Measurements from ENCODE around the gene CPA5.

DNA sequence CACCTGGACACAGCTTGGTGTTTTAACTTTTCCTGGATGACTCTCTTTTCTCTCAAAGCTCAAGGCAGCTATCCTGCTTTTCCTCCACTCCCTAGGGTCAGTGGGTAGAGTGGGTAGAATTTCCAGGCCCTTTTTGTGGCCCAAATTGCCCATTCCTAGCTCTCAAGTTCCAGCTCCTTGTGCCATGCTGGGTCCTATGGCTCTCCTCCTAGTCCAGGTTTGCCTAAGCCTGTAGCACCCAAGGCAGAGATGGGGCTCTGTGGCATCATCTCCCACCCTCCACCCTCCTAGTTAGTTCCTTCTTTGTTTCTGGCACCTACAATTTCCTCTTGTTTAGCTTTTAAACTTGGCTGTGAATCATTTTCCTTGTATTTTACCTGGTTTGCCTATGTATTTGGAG, 42.0 kb upstream of the CPA5 start:
- TF ChIP-seq, protein P1, sequence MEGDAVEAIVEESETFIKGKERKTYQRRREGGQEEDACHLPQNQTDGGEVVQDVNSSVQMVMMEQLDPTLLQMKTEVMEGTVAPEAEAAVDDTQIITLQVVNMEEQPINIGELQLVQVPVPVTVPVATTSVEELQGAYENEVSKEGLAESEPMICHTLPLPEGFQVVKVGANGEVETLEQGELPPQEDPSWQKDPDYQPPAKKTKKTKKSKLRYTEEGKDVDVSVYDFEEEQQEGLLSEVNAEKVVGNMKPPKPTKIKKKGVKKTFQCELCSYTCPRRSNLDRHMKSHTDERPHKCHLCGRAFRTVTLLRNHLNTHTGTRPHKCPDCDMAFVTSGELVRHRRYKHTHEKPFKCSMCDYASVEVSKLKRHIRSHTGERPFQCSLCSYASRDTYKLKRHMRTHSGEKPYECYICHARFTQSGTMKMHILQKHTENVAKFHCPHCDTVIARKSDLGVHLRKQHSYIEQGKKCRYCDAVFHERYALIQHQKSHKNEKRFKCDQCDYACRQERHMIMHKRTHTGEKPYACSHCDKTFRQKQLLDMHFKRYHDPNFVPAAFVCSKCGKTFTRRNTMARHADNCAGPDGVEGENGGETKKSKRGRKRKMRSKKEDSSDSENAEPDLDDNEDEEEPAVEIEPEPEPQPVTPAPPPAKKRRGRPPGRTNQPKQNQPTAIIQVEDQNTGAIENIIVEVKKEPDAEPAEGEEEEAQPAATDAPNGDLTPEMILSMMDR (IDR thresholded peaks at IDR 0.05): no peak
- no peak for TF ChIP-seq POLR2A (IDR thresholded peaks at IDR 0.05)

Measured in right lobe of liver (tissue), 4 donors.